Measurements from ENCODE around the gene RUSC1.
"Not testable (repeated sequence)": the region's sequence is repeated elsewhere in the genome, so short reads cannot be mapped to it uniquely, and the experiment has no call there.

RUSC1 gene

GRCh38 chr1:155324037-155324716 lies 3.5 kb downstream of the RUSC1 start:
- DNase-seq (ENCODE audit: low read depth in 2 of 2) = peak; percentile 90 to 94

GRCh38 chr1:155324717-155325602 lies 4.3 kb downstream of the RUSC1 start:
- DNase-seq (ENCODE audit: low read depth in 2 of 2) = no peak

GRCh38 chr1:155325603-155325893 lies 4.9 kb downstream of the RUSC1 start:
- no peak for DNase-seq (ENCODE audit: low read depth in 2 of 2)

GRCh38 chr1:155326020-155326526 lies 5.4 kb downstream of the RUSC1 start:
- DNase-seq (ENCODE audit: low read depth in 2 of 2) = no peak

- no peak for DNase-seq (ENCODE audit: low read depth in 2 of 2)
These were observed 5.9 kb downstream of the RUSC1 start for GRCh38 chr1:155326631-155327037.

GRCh38 chr1:155327981-155328380 lies 7.3 kb downstream of the RUSC1 start:
- DNase-seq (ENCODE audit: low read depth in 2 of 2) = no peak

GRCh38 chr1:155328856-155329255 lies 8.2 kb downstream of the RUSC1 start:
- not testable (repeated sequence) for DNase-seq (ENCODE audit: low read depth in 2 of 2)

GRCh38 chr1:155329980-155330598 lies 9.4 kb downstream of the RUSC1 start:
- no peak for DNase-seq (ENCODE audit: low read depth in 2 of 2)

- no peak for DNase-seq (ENCODE audit: low read depth in 2 of 2)
These were observed 14.3 kb downstream of the RUSC1 start for GRCh38 chr1:155334962-155335361.

GRCh38 chr1:155339515-155340097 lies 18.9 kb downstream of the RUSC1 start:
- no peak for DNase-seq (ENCODE audit: low read depth in 2 of 2)

GRCh38 chr1:155342842-155343241 lies 22.1 kb downstream of the RUSC1 start:
- no peak for DNase-seq (ENCODE audit: low read depth in 2 of 2)

GRCh38 chr1:155352631-155353030 lies 31.9 kb downstream of the RUSC1 start:
- DNase-seq (ENCODE audit: low read depth in 2 of 2) = no peak

- no peak for DNase-seq (ENCODE audit: low read depth in 2 of 2)
These were observed 39.4 kb downstream of the RUSC1 start for GRCh38 chr1:155360051-155360450.

- no peak for DNase-seq (ENCODE audit: low read depth in 2 of 2)
These were observed 58.5 kb downstream of the RUSC1 start for GRCh38 chr1:155379180-155379579.

- DNase-seq (ENCODE audit: low read depth in 2 of 2) = no peak
These were observed 59.0 kb downstream of the RUSC1 start for GRCh38 chr1:155379631-155380090.

Measured in stimulated activated CD4-positive, alpha-beta T cell treated with anti-CD3 and anti-CD28 coated beads, Interleukin-15, amount 100 ng/mL, for 48 hours (primary cell).